HCT116 (cell line): ENCODE data around the gene IMPDH1.

Experiments used
- JUND ChIP-seq: IDR thresholded peaks from 2 replicates; pipeline ENCODE4 v1.6.1; 2012
- SIN3A ChIP-seq: IDR thresholded peaks from 2 replicates; pipeline ENCODE4 v1.6.1; 2012; ENCODE audit warnings: low read depth
- TF ChIP-seq, protein P1 (sequence below), 3 experiments: fragments of 200-600 bp in 1 of 3; sonication (generic) in 1 of 3; IDR thresholded peaks in 2 of 3; conservative IDR thresholded peaks in 1 of 3; 2 replicates each; pipeline ENCODE4 v1.5.1; 2012 to 2017; ENCODE audit warnings: low read depth in 2 of 3, low read length in 2 of 3, antibody characterized with exemption in 1 of 3, borderline replicate concordance in 1 of 3, control low read depth in 1 of 3, mild to moderate bottlenecking in 1 of 3, mixed read lengths in 1 of 3, mixed run types in 1 of 3, moderate library complexity in 1 of 3; ENCODE audit not compliant: insufficient read depth in 1 of 3
- TF ChIP-seq, protein P2 (sequence below): IDR thresholded peaks from 2 replicates; pipeline ENCODE4 v1.6.1; 2012

DNA sequence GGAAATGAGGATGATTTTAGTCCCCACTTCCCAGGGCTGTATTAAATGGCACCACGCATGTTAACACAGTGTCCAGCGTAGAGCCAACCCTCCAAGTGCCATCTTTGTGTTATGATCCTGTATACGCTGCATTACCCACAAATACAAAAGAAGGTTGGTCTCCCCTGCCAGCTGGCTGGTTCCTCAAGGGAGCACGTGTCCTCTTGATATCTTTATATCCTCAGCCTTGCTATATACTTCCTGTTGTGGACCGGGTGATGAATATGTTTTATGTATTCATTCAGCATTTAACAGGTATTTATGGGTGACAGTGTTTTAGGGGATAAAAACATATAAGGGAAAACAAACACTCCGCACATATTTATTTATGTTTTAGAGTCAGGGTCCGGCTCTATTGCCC is 25.1 kb downstream of the IMPDH1 start:
- TF ChIP-seq, protein P1, sequence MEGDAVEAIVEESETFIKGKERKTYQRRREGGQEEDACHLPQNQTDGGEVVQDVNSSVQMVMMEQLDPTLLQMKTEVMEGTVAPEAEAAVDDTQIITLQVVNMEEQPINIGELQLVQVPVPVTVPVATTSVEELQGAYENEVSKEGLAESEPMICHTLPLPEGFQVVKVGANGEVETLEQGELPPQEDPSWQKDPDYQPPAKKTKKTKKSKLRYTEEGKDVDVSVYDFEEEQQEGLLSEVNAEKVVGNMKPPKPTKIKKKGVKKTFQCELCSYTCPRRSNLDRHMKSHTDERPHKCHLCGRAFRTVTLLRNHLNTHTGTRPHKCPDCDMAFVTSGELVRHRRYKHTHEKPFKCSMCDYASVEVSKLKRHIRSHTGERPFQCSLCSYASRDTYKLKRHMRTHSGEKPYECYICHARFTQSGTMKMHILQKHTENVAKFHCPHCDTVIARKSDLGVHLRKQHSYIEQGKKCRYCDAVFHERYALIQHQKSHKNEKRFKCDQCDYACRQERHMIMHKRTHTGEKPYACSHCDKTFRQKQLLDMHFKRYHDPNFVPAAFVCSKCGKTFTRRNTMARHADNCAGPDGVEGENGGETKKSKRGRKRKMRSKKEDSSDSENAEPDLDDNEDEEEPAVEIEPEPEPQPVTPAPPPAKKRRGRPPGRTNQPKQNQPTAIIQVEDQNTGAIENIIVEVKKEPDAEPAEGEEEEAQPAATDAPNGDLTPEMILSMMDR (IDR thresholded peaks at IDR 0.05 in 2 of 3, conservative IDR thresholded peaks at IDR 0.05 in 1 of 3; ENCODE audit: borderline replicate concordance in 1 of 3, insufficient read depth in 1 of 3, low read depth in 2 of 3, low read length in 2 of 3): no peak
- TF ChIP-seq, protein P2, sequence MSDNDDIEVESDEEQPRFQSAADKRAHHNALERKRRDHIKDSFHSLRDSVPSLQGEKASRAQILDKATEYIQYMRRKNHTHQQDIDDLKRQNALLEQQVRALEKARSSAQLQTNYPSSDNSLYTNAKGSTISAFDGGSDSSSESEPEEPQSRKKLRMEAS: no peak
- TF ChIP-seq SIN3A (no peak), JUND (no peak)
